Measurements from ENCODE around the gene DGLUCY.

DNA sequence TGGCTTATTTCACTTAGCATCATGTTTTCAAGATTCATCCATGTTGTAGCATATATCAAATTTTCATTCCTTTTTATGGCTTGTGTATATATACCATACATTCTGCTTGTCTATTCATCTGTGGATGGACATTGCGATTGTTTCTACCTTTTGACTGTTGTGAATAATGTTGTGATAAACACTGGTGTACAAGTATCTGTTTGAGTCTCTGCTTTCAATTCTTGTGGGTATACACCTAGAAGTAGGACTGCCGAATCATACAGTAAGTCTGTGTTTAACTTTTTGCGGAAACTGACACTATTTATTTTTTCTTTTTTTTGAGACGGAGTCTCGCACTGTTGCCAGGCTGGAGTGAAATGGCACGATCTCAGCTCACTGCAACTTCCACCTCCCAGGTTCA, 33.8 kb upstream of the DGLUCY start:
- TF ChIP-seq, protein P1, sequence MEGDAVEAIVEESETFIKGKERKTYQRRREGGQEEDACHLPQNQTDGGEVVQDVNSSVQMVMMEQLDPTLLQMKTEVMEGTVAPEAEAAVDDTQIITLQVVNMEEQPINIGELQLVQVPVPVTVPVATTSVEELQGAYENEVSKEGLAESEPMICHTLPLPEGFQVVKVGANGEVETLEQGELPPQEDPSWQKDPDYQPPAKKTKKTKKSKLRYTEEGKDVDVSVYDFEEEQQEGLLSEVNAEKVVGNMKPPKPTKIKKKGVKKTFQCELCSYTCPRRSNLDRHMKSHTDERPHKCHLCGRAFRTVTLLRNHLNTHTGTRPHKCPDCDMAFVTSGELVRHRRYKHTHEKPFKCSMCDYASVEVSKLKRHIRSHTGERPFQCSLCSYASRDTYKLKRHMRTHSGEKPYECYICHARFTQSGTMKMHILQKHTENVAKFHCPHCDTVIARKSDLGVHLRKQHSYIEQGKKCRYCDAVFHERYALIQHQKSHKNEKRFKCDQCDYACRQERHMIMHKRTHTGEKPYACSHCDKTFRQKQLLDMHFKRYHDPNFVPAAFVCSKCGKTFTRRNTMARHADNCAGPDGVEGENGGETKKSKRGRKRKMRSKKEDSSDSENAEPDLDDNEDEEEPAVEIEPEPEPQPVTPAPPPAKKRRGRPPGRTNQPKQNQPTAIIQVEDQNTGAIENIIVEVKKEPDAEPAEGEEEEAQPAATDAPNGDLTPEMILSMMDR (IDR thresholded peaks at IDR 0.05; ENCODE audit: poor library complexity) = no peak
- no peak for TF ChIP-seq EZH2 (IDR thresholded peaks at IDR 0.05; ENCODE audit: borderline replicate concordance)
- no peak for TF ChIP-seq EZH2phosphoT487 (IDR thresholded peaks at IDR 0.05; ENCODE audit: low read depth, severe bottlenecking, unreplicated experiment)
